Esophagus squamous epithelium (tissue), 5 donors: ENCODE results near the gene OVCA2. TPM values are rescaled to one million over a fixed set of nuclear protein-coding genes. Genes with fewer than 3 reads are reported as not detected.

ENCODE experiments used
- DNase-seq: peaks from one replicate; lab custom pipeline; 2025; lab: John Stamatoyannopoulos, UW
- H3K27ac ChIP-seq, 4 donors: fragments of 200-600 bp; sonication (generic); one replicate each; pipeline ENCODE4 v1.5.1; 2016 to 2019; ENCODE audit warnings: mild to moderate bottlenecking in 1 of 4
- H3K27me3 ChIP-seq, 4 donors: fragments of 200-600 bp; sonication (generic); 1 replicate in 3 of 4; 2 replicates in 1 of 4; pipeline versions ENCODE4 v1.5.1 to v1.6.0; 2017 to 2021; ENCODE audit warnings: antibody characterized with exemption in 1 of 4
- H3K36me3 ChIP-seq, 3 donors: fragments of 200-600 bp; sonication (generic); one replicate each; pipeline ENCODE4 v1.5.1; 2016 to 2019
- H3K4me1 ChIP-seq, 3 donors: fragments of 200-600 bp; sonication (generic); one replicate each; pipeline ENCODE4 v1.5.1; 2017 to 2019
- H3K4me3 ChIP-seq, 4 donors: fragments of 200-600 bp; sonication (generic); 1 replicate in 3 of 4; 2 replicates in 1 of 4; pipeline ENCODE4 v1.5.1; 2016 to 2019; ENCODE audit warnings: mild to moderate bottlenecking in 2 of 4, moderate library complexity in 1 of 4
- H3K9me3 ChIP-seq, 3 donors: fragments of 200-600 bp; sonication (generic); one replicate each; pipeline ENCODE4 v1.5.1; 2016 to 2019
- POLR2A ChIP-seq, 4 donors: fragments of 450-650 bp; IDR thresholded peaks; one replicate each; pipeline ENCODE4 v1.6.1; 2017; ENCODE audit warnings: antibody characterized with exemption in 4 of 4, mild to moderate bottlenecking in 4 of 4, moderate library complexity in 3 of 4
- WGBS, 2 donors: methylation state at CpG; one replicate each; pipeline ENCODE4 v1.1.5; 2018; 5-methylcytosine and 5-hydroxymethylcytosine counted together
- intact Hi-C: fragments of 100-400 bp; cut with DNase I; formaldehyde crosslinking; loops from one replicate; pipeline ENCODE4 v1.15.0; 2022
- total RNA-seq, 4 donors: library from RNA; depleted of rRNA; stranded (reverse); fragments of >200 nt; gene quantifications; one replicate each; pipeline ENCODE4 v1.1.0, GENCODE V29; 2016
- TF ChIP-seq, protein P1 (sequence below), 6 experiments: fragments of 450-650 bp in 4 of 6; fragments of 200-600 bp in 2 of 6; sonication (generic) in 2 of 6; IDR thresholded peaks; one replicate each; pipeline ENCODE4 v1.5.1; 2016 to 2019; ENCODE audit warnings: antibody characterized with exemption in 6 of 6, mild to moderate bottlenecking in 4 of 6, moderate library complexity in 4 of 6
- donor health status: DM: yes; HTN: yes; CAD: no.

Gene OVCA2
- total RNA-seq, 4 donors from 2014 or later, result 42.3 to 70.5 (median 53.2) TPM

DNA sequence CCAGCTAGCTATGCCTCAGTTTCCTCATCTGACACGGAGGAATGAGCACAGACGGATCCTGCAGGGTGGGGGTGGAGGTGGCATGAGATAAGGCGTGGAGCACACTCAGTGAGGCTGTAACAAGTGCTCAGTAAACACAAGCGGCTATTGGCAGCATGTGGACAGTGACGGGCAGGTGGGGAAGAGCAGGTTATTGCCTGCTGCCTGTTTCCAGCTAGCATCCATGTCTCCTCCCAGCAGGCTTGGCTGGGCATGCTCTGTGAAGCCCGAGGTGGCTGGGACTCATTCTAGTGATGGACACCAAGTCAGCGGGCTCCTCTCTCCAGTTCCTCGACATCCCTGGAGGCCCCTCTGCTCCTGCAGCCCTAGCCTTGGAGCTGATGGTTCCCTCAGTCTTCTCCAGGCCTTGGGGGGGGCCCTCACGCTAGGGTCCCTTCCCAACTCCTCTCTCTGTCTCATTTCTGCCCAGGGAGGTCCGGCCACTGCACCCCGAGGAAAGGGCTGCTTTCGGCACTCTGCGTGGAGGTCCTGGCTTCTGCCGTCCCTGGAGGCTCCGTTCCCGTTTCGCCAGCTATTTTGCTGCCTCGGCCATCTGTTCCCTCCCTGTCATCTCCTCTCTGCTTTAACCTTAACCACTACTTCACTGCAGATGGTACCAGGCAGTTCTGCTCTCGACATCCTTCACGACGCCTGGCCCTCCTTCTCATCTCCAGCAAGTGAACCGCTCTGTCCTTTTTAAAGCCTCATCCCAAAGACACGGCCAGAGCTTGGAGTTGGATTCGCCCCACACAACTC, 22.9 kb upstream of the OVCA2 start:
- intact Hi-C loops, result no loop called here
- no peaks in the 10 kb centered on the region for H3K9me3 ChIP-seq
- WGBS, 2 donors, result 76 to 79% methylated on average over 18 to 21 of the region's 24 CpGs
- no peak overlapping the region for H3K4me3 ChIP-seq
- H3K36me3 ChIP-seq, result no peaks in the 10 kb centered on the region
- peaks cover 0 to 43% (median 0%) of the 10 kb centered on the region in 4 donors for H3K27me3 ChIP-seq
- no peak for DNase-seq
- no peak overlapping the region for H3K27ac ChIP-seq
- H3K4me1 ChIP-seq, result peaks cover 2 to 48% (median 10%) of the 10 kb centered on the region in 3 donors
- TF ChIP-seq POLR2A (IDR thresholded peaks at IDR 0.05), result no peak
- TF ChIP-seq, protein P1, sequence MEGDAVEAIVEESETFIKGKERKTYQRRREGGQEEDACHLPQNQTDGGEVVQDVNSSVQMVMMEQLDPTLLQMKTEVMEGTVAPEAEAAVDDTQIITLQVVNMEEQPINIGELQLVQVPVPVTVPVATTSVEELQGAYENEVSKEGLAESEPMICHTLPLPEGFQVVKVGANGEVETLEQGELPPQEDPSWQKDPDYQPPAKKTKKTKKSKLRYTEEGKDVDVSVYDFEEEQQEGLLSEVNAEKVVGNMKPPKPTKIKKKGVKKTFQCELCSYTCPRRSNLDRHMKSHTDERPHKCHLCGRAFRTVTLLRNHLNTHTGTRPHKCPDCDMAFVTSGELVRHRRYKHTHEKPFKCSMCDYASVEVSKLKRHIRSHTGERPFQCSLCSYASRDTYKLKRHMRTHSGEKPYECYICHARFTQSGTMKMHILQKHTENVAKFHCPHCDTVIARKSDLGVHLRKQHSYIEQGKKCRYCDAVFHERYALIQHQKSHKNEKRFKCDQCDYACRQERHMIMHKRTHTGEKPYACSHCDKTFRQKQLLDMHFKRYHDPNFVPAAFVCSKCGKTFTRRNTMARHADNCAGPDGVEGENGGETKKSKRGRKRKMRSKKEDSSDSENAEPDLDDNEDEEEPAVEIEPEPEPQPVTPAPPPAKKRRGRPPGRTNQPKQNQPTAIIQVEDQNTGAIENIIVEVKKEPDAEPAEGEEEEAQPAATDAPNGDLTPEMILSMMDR (IDR thresholded peaks at IDR 0.05), result no peak

DNA sequence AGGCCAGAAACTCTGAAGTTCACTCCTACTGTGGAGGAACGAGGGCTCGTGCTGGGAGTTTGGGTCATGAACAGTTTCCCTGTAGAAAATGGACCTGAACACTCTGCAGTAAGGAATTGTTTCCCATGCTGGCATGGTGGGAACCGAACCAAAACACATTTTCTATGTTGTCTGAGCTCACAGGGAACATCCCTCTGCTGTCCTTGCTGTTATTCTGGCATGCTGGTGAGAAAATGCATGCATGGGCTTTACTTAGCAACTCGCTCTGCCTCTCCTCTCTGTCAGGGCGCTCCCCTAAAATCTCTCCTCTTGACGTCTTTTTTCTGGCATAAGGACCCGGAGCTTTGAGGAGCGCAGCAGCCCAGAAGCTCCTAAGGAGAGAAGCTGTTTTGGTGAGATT, 22.1 kb upstream of the OVCA2 start:
- no peaks in the 10 kb centered on the region for H3K36me3 ChIP-seq
- H3K27me3 ChIP-seq, result peaks cover 0 to 51% (median 0%) of the 10 kb centered on the region in 4 donors
- no peaks in the 10 kb centered on the region for H3K9me3 ChIP-seq
- no peak for DNase-seq
- H3K4me1 ChIP-seq, result peaks cover 10 to 48% (median 15%) of the 10 kb centered on the region in 3 donors
- no peak overlapping the region for H3K27ac ChIP-seq
- no peak overlapping the region for H3K4me3 ChIP-seq
- intact Hi-C loops, result no loop called here
- 84 to 89% methylated on average over 5 to 6 of the region's 8 CpGs for WGBS, 2 donors
- TF ChIP-seq, protein P1 (IDR thresholded peaks at IDR 0.05), result no peak
- no peak for TF ChIP-seq POLR2A (IDR thresholded peaks at IDR 0.05)

DNA sequence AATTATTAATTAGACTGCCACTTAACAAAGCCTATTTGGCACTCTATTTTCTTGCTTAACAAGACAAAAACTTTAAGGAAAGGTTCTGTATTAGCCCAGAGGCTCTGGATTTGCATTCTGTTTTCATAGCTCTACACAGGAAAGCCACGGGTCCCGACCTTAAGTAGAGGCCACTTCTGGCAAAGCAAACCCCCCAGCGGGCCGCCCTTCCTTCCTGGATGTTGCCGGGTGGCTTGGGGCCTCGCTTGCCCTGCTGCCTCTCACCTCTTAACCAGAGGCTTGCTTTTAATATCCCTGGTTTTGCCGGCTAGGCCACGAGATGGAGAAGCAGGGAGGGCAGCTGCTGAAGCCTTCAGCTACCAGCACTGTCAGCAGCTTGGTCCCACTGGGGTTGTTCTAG, 21.1 kb upstream of the OVCA2 start:
- intact Hi-C loops, result no loop called here
- 50 to 61% methylated on average over 7 of the region's 8 CpGs for WGBS, 2 donors
- H3K27ac ChIP-seq, result peak overlapping the region in 2 of 4 donors; percentile 11 to 16
- peaks cover 17 to 55% (median 19%) of the 10 kb centered on the region in 3 donors for H3K4me1 ChIP-seq
- DNase-seq, result no peak
- no peak overlapping the region for H3K4me3 ChIP-seq
- TF ChIP-seq, protein P1 (IDR thresholded peaks at IDR 0.05), result no peak
- TF ChIP-seq POLR2A (IDR thresholded peaks at IDR 0.05), result no peak
- H3K27me3 ChIP-seq, result peaks cover 0 to 61% (median 0%) of the 10 kb centered on the region in 4 donors
- no peaks in the 10 kb centered on the region for H3K9me3 ChIP-seq
- no peaks in the 10 kb centered on the region for H3K36me3 ChIP-seq

DNA sequence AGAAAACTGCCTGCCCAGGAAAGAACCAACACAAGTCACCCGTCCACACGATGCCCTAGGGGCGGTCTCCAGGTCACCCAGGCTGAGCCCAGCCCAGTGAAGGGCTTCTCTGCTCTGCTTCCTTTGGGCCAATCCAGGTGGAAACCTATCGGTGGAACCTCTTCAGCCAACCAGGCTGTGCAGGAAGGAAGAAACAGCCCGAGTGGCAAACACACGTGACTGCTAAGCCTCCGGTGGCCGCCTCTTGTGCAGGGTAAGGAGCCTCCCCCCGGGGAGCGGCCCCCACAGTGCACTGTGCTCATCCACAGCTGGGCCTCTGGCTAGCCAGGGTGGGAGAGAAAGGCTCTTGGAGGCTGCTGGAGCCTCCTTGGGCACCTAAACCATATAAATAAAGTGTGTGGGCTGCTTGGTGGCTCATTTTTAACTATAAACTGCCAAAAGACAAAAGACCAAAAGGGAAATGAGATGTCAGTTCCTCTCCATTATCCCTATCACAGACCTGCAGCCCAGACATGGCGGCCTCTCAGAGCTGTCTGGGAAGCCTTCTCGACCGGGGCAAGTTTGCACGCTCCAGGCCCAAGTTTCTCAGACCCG, 19.1 kb upstream of the OVCA2 start:
- Histone ChIP-seq H3K27ac (no peak overlapping the region), H3K4me1 (peaks cover 19 to 53% (median 22%) of the 10 kb centered on the region in 3 donors), H3K27me3 (peaks cover 0 to 81% (median 0%) of the 10 kb centered on the region in 4 donors), H3K4me3 (no peak overlapping the region), H3K9me3 (no peaks in the 10 kb centered on the region), H3K36me3 (no peaks in the 10 kb centered on the region)
- no peak for TF ChIP-seq POLR2A (IDR thresholded peaks at IDR 0.05)
- TF ChIP-seq, protein P1 (IDR thresholded peaks at IDR 0.05), result no peak
- DNase-seq, result no peak
- intact Hi-C loops, result no loop called here
- WGBS, 2 donors, result 77 to 92% methylated on average over 6 to 8 of the region's 15 CpGs

DNA sequence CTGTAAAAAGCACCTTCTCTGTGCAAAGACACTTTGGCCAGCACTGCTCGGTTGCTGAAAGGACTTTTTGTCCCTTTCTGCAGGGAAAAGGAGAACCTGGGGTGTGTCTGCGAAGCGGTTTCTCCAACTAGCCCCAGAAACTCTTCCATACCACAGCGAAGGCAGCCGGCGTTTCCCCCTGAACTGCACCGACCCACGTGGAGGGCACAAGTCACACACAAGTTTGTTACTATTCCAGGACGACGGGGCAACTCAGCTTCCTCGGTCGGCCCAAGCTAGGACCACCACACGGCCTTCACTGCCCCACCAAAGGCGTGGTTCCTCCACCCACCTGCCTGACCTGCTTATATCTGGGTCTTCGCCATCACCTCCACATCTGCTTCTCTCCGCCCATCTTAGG, 18.6 kb upstream of the OVCA2 start:
- WGBS, 2 donors, result 54 to 55% methylated on average over 13 to 14 of the region's 16 CpGs
- no peak for DNase-seq
- Histone ChIP-seq H3K36me3 (no peaks in the 10 kb centered on the region), H3K27ac (no peak overlapping the region), H3K4me3 (peak overlapping the region in 2 of 4 donors; percentile 70 to 73), H3K9me3 (no peaks in the 10 kb centered on the region), H3K4me1 (peaks cover 19 to 53% (median 22%) of the 10 kb centered on the region in 3 donors), H3K27me3 (peaks cover 0 to 81% (median 0%) of the 10 kb centered on the region in 4 donors)
- TF ChIP-seq, protein P1 (IDR thresholded peaks at IDR 0.05), result no peak
- no peak for TF ChIP-seq POLR2A (IDR thresholded peaks at IDR 0.05)
- intact Hi-C loops, result no loop called here
